Measurements from ENCODE around the gene DYSF. TPM values are rescaled to one million over a fixed set of nuclear protein-coding genes. Genes with fewer than 3 reads are reported as not detected.

Gene DYSF
- total RNA-seq, 1 donor from 2014 or later: 3.4 TPM

GRCh38 chr2:71605173-71605641 lies 151.8 kb downstream of the DYSF start:
- no peak for ATAC-seq

GRCh38 chr2:71605781-71606241 lies 152.4 kb downstream of the DYSF start:
- ATAC-seq: no peak

DNA sequence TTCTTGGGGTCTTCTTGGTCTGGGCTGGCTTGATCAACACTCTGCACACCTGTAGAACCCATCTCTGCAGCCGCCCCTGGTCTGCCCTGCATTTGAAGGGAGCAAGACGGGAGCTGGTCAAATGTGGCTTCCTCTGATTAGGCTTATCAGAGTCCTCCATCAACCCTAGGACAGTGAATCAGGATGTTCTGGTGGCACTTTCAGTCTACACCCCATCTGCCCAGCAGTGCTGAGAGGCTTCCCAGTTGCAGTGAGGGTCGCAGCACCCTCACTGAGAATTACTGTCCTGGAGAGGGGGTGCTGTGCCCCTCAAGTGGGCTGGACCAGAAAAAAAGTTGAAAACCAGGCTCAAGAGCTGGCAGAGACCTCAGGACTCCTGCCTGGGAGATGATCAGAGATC lies 152.9 kb downstream of the DYSF start:
- ATAC-seq: no peak

DNA sequence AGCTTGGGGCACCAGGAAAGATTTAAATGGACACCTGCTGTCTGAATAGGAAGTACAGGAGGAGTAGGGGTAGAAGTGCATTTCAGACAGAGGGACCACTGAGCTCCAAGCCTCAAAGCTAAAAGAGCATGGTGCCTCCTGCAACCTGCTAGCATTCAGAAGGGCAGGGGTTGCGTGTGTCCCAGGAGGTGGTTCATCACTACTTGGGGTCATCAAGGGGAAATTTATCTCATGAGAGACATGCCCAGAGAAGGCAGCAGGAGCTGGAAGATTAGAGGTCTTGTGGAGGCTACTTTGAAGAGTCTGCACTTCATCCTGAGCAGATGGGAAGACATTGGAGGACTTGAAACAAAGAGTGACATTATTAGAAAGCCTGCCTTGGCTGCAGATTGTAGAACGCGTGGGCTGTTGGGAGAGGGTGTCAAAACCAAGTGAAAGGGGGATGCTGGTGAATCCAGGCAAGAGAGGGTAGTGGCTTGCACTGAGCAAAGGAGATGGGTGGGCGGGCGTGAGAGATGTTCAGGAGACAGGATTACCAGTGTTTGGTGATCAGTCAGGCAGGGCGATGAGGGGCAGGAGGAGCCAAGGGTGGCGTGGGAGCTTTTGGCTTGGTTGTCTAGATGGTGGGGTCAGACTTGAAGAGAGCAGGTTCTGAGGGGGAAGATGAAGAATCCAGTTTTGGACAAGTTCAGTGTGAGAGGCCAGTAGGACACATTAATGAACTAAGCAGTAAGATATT lies 154.0 kb downstream of the DYSF start:
- no peak for ATAC-seq

GRCh38 chr2:71608034-71608433 lies 154.7 kb downstream of the DYSF start:
- ATAC-seq: no peak

GRCh38 chr2:71608441-71608840 lies 155.1 kb downstream of the DYSF start:
- no peak for ATAC-seq

DNA sequence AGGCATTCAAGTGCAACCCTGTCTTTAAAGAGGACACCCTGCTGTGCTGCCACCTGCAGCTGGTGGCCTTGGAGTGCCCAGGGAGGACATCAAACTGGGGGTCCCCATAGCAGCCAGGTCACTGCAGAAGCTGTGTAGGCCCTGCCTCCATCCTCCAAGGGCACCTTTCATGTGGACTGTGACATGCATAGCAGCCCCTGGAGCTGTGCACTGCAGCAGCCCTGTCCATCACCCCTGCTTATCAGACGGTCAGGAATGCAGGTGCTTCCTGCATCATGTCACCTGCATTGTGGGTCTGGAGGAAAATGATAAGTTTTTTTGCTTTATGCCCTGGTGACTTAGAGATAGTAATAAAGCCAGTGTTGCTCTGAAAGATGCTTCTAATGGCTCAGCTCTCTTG lies 155.7 kb downstream of the DYSF start:
- ATAC-seq: no peak

DNA sequence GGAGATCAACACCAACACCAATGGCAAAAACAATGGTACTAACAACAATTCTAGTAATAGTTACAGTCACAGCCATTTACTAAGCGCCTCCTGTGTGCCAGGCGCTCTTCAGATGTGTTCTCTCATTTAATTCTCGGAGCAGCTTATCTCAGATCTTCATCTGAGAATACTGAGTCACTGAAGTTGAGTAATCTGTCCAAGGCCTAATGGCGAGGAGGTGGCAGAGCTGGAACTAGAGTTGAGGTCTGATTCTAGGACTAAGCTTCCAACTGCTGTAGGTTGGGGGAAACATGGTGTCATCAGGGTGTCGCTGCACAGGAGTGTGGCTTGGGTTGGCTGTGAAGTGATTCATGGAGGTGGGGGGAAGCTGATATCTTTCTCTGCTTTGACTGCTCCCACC lies 156.1 kb downstream of the DYSF start:
- ATAC-seq: no peak

DNA sequence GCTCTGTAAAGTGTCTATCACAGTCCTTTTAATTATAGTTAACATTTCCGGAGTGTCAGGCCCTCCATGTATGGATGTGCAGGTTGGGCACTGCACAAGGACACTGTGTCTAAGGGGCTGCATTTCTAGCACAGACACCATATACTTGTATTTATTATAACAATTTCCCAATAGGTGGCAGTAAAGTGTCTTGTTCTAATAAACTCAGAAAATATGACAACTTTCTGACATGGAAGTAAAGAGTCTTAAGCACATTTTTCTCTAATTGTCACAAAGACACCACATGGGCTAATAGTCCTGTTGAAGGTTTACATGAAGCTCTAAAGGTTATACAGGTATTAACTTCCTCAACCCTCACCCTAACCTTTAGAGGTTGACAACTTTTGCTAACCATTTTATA lies 156.6 kb downstream of the DYSF start:
- peak; percentile 16 for ATAC-seq

DNA sequence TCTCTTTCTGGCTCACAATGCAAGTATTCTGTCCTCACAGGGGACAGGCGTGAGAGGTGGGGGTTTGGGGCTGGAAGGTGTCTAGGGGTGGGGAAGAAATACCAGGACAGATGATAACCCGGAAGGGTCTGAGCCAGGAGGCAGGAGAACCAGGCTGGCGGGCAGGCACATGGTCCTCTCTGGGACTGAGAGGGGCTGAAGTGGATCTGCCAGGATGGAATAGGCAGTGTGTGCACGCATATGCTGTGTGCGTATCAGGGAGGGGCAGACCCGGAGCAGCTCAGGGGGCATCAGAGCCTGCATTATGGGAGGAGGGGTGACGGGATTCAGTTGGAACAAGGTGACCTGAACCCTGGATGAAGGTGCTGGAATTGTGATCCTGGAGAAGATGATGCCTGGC lies 157.3 kb downstream of the DYSF start:
- ATAC-seq: no peak

DNA sequence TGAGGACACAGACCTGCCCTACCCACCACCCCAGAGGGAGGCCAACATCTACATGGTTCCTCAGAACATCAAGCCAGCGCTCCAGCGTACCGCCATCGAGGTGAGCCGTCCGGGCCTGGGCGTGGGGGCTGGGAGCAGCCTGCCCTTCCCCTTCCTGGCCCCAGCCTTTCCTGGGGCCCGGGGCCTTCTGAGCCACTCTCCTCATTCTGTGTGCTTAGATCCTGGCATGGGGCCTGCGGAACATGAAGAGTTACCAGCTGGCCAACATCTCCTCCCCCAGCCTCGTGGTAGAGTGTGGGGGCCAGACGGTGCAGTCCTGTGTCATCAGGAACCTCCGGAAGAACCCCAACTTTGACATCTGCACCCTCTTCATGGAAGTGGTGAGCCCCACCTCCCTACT lies 157.9 kb downstream of the DYSF start:
- no peak for ATAC-seq

DNA sequence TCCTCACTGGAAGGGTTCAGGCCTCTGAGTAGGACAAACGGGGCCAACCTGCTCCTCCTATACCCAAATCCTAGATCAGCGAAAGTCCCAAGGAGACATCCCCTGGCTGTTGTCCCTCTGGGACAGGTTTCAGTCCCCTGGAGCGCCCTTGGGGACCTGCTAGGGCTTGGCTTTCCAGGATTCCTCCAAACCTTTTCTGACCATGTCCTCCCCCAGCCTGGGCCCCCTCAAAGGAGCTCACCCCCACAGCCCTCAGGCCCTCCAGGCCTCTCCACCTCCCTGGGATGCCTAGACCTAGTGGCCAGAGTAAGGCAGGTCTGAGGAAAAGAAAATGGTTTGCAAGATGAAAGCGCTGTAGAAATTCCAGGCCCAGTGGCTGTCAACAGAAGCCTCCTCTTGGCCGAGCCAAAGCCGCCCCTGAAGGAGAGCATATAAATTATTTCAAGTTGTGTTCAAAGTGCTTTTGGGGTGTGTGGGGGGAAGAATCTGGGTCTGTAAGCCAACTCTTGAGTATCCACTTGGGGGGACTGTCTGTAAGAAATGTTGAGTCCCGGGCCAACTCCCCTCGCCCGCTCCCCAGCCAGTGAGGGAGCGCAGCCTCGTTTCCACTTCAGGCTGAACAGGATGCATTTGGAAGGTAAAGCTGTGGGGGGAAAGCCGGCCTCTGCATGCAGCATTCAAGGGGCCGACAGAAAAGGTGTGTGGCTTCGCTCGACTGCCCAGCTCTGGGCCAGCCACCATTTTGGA lies 158.6 kb downstream of the DYSF start:
- ATAC-seq: no peak

DNA sequence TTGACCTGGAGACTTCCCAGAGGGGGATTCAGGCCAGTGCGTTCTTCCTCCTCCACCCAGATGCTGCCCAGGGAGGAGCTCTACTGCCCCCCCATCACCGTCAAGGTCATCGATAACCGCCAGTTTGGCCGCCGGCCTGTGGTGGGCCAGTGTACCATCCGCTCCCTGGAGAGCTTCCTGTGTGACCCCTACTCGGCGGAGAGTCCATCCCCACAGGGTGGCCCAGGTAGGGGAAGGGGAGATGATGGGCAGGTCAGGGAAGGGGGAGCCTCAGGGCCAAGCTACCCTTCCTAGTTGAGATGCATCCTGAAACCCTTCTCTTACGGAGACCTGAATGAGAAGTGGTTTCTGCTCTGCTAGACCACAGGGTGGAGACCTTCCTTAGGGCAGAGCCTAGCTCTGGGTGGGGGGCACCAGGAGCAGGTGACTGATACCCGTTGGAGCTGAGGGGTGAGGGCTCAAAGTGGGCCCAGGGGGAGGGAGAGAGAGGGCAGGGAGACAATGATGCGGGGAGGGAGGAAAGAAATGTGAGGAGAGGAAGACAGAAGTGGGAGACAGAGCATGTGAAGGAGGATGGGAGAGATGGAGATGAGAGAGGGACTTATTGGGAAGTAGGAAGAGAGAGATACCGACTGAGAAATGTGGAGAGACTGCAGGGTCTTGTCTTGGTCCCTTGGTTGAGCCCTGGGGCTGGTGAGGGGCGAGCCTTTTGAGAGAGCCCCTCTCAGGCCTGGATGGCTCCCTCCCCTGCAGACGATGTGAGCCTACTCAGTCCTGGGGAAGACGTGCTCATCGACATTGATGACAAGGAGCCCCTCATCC lies 159.4 kb downstream of the DYSF start:
- ATAC-seq: no peak

GRCh38 chr2:71613403-71613952 lies 160.1 kb downstream of the DYSF start:
- no peak for ATAC-seq

GRCh38 chr2:71613953-71614925 lies 160.9 kb downstream of the DYSF start:
- ATAC-seq: no peak

DNA sequence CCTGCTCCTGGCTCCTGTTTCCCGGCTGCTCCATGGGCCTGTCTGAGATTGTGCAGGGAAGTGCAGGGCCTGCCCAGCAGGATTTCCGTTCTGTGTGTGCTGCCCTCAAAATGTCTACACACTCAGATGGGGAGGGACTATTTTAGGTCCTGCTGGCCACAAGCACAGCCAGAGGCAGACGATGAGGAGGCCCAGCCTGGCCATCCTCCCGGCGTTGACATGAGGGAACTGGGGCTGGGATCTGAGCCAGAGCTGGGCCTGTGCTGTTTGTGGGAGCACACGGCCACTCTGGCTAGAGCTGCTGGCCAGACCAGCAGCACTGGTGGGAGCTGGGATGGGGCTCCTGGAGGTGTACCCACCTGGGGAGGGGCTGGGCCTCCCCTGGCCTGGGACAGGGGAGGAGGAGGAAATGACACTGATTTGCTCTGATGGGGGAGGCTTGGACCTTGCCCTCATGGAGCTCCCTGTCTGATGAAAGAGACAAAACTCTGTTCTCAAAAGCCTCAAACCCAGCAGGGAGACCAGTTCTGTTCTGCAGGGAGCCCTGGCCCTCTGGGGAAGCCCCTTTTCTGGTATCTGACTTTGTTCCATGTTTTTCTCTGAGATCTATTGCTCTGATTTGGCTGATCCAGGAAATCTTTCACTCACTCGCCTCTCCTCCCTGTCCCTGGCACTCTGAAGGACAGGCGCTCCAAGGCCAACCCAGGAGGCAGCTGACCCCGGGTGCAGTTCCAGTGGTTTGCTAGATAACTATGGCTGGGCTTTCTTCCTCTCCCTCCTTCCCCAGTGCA lies 161.8 kb downstream of the DYSF start:
- ATAC-seq: peak; percentile 34

GRCh38 chr2:71615767-71616730 lies 162.7 kb downstream of the DYSF start:
- ATAC-seq: no peak

DNA sequence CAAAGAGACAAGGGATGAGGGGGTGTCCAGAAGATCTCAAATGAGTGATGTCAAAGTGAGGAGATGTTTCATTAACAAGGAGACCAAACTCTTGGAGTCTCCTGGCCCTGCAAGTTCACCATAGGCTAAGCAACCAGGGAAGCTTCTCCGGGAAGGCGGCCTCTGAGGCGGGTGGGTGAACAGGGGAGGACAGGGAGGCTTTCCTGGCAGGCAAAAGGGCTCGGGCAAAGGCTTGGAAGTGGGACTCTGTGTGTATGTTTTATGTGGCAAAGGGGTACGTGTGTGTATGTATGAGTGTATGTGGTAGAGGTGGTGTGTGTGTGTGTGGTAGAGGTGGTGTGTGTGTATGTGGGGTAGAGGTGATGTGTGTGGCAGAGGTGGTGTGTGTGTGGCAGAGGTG lies 163.9 kb downstream of the DYSF start:
- ATAC-seq: no peak

DNA sequence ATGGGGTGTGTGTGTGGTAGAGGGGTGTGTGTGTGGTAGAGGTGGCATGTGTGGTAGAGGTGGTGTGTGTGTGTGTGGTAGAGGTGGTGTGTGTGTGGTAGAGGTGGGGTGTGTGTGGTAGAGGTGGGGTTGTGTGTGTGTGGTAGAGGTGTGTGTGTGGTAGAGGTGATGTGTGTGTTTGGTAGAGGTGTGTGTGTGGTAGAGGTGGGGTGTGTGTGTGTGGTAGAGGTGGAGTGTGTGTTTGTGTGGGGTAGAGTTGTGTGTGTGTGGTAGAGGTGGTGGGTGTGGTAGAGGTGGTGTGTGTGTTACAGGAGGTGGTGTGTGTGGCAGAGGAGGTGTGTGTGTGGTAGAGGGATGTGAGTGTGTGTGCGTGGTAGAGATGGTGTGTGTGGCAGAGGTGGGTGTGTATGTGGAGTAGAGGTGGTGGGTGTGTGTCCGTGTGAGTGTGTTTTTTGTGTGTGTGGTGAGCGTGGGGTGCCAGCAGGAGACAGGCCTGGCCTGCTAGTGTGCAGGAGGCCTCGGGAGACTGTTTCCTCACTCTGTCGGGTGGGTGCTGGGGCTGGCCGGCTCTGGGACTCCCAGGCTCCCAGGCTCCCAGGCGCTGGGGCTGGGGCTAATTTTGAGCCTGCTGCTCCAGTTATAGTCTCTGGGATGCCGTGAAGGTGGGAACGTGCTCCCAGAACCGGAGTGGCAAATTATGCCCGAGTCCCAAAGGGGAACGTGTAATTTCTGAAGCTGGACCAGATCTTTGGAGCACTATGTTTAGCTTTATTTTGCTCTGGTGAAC lies 165.2 kb downstream of the DYSF start:
- ATAC-seq: no peak

All from esophagus mucosa (tissue), 1 donor.